COLO668 (cell line): ENCODE data around the gene UFD1.
A peak's percentile ranks its signal among the peaks of the same experiment; 100 is the strongest.
"Not testable (repeated sequence)": the region's sequence is repeated elsewhere in the genome, so short reads cannot be mapped to it uniquely, and the experiment has no call there.

Experiments
- DNase-seq: peaks from one replicate; lab custom pipeline; 2025; ENCODE audit not compliant: unreplicated experiment; lab: John Stamatoyannopoulos, UW

UFD1 gene

DNA sequence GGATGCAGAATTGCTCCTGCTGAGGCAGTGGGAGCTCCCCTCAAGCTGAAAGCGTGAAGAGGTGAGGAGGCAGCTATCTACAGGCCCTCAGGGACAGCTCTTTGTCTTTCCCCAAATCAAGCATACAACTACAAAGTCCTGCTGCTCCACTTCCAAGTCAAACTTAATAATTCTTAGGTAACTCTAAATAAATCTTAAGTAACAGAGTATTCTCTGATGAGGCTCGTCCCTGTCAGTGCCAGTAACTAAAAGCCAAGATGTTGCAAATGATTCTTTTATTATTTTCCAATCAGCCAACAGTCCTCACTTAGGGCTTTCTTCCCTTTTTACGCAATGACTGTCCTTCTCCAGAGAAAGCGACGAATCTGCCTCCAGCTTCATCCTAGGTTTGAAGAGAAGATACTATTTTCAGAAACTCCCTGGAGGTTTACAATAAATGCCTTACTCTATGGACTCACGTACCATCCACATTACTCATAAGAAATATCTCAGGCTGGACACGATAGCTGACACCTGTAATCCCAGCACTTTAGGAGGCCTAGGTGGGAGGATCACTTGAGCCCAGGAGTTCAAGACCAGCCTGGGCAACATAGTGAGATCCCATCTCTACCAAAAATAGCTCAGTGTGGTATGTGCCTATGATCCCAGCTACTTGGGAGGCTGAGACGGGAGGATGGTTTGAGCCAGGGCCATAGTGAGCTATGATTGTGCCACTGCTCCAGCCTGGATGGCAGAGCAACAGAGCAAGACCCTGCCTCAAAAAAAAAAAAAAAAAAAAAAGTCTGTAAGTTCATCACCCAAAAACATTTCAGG, 28.4 kb downstream of the UFD1 start:
- no peak for DNase-seq

DNA sequence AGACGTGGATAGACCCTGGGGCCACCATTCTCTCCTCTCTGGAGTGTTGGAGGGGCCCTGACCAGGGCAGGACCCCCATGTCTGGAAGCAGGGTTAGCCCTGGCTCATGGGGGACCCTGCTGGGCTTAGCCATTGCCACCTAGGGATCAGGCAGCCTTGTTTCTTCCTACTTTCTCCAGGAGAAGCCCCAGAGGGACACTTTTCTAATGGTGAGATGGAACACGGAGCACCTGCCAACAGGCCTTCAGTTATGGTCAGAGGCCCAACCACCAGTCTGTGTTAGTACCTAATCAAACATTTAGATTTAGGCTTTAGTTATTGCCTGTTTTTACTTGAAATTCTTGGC, 29.6 kb downstream of the UFD1 start:
- no peak for DNase-seq

DNA sequence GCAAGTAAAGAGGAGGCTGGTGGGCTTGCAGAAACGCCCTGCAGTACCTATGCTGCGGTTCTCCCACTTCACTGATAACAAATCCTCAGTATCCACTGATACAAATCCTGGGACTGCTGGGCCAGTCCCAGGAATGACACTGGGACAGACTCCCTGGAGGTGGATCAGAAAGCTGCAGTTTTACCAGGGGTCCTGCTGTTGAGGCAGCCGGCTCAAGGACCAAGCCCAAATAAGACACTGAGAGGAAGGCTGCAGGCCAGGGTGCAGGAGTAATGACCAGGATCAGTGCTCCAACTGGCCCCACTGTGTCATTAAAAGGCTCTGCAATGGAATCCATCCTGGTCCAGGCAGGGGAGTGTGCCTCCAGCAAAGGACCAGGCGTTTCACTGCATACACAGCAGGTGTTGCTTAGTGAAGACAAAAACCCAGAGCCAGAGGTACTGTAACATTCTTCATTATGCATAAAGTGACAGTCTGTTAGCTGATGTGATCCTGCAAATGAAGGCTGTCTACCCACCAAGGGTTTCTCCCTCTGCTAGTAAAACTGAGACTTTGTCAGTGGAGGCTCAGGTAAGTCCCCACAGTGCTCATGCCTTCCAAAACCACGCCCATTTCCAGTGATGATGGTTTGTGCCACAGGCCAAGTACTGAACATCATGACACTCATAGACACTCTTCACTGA, 30.1 kb downstream of the UFD1 start:
- DNase-seq: no peak

DNA sequence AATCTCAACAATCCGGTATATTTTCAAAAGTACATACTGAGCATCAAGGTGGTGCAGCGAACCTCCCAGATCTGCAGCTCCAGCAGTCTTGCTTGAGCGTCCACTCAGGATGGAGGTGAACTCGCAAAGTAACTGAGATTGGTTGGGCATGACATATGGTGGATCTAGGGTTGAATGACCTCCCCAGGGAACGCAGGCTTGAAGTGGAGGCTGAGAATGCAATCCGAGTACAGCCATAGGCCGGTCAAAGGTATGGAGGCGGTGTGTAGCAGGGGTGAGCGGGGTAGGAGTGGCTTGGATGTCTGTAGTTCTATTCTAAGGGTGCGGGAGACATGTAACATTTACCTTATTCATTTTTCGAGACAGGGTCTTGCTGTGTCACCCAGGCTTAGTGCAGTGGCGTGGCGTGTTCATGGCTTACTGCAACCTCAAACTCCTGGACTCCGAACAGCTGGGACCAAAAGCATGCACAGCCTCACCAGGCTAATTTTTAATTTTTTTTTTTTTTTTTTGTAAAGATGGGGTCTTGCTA, 30.9 kb downstream of the UFD1 start:
- DNase-seq: peak; percentile 61

DNA sequence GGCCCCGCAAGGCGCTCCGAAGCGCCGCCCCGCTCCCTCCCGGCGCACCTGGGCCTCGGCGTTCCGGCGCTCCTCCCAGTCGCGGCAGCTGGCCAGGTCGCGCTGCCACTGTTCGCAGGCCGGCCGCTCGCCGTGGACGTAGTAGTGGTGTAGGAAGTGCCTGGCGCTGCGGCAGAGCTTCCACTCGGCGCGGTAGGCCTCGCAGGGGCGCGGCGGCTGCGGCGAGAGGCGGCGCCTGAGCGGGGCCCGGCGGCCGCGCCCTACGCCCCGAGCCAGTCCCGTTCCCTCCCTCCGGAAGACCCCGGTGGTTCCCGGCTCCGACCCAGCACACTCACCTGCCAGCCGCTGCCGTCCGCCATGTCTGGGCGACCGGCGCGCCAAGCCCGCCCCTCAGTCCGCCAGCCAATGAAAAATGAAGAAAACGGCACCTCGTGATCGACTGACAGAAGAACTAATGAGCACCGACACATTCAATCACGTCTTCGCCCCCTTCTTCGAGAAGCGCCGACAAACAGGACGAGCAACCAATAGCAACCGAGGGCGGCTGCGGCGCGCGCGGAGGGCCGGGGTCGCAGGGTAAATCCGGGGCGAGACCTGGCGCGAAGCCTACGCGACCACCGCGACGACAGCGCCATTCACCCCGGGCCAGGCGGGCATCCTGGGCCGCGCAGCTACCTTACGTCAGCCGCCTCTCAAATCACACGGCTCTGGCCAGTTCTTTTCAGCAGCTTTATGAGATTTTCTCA, 31.5 kb downstream of the UFD1 start, which contains the start of gene C22orf39:
TSS of gene C22orf39 (minus strand) at position 382 of the 746 bp plus-strand sequence. CDS start at position 359, 23 bp downstream.
- DNase-seq: peak; percentile 90

DNA sequence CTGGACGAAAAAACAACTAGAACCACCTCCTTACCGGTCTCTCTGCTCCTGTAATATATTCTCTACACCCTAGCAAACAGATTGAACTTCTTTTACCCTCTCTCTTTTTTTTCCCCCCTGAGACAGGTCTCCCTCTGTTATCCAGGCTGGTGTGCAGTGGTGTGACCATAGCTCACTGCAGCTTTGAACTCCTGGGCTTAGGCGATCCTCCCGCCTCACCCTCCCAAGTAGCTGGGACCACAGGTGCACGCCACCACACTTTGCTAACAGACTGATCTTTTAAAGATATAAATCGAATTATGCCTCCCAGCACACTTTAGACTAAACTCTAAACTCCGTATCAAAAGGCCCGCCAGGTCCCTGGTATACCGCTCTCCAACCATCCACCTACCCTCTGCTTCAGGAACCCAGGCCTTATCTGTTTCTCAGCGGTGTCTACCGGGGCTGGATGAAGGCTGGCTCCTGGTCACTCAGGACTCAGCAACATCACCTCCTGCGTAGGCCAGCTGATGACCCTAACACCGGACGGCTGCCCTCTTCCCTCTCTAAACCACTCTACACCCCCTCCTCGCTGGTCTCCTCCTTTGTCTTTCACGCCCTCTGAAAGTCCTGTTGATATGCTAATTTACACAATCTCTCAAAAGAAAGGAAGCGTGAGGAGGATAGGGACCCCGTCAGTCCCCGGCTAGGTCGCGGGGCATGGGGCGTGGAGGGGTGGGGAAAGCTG, 32.2 kb downstream of the UFD1 start:
- no peak for DNase-seq

DNA sequence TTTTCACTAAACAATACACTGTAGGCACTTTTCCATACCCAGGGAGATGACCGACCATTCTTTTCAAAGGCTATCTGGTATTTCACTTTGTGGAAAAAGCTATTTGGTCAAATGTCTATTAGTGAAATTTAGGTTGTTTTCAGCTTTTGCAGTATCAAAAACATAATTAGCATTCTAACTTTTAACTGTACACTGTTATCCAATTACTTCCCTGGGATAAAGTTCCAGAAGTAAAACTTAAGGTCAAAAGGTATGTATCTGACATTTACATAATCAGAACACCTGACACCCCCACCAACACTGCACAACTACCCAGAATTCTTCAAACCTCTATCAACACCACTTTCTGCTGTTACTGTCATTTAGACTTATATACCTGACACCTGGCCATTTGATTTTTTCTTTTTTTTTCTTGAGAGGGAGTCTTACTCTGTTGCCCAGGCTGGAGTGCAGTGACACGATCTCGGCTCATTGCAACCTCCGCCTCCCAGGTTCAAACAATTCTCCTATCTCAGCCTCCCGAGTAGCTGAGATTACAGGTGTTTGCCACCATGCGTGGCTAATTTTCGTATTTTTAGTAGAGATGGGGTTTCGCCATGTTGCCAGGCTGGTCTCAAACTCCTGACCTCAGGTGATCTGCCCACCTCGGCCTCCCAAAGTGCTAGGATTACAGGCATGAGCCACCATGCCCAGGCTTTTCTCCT, 33.6 kb downstream of the UFD1 start:
- not testable (repeated sequence) for DNase-seq

DNA sequence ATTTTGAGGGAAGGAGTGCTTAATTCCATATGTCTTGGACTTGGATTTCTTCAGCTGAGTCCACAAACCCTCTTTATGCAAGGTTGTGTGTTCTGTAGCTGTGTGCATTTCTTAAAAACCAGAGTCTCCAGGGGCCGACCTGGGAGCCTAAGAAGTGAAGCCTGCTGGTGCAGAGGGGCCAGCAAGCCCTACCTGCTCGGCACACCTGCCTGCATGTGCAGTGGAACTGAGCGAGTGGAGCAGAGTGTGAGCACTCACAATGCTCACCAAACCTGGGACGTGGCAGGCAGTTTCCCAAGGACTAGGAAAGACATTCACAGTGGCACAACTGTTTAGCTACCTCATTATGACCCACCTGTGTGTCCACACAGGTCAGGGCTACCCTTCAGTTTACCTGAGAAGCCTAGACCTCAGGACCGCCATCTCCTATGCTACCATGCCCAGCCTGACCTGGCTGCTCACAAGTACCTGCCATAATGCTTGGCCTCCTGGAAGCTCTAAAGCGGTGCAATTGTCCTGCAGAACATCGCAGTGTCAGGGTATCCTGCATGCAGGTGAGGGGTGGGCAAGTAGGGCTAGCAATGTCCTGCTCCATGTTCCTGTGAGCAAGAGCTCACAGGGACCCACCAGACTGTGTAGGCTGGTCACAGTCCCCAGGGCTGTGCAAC, 35.3 kb downstream of the UFD1 start:
- no peak for DNase-seq

DNA sequence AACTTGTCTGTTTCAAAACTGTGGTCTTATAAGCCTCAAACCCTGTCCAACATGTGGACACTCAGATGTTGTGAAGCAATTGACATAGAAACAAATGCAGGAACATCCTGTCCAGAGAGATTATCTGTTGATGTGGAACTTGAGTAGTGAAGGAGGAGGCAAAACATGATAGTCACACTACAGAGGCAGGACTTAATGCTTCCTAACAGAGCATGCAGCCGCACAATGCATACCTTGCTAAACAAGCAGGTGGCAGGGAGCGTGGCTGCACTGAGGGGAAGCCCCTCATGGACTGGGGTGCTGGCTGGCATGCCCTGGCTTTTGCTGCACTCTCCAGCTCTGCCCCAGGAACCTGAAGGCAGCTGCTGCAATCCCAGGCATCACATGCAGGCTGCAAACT, 36.8 kb downstream of the UFD1 start:
- DNase-seq: no peak

DNA sequence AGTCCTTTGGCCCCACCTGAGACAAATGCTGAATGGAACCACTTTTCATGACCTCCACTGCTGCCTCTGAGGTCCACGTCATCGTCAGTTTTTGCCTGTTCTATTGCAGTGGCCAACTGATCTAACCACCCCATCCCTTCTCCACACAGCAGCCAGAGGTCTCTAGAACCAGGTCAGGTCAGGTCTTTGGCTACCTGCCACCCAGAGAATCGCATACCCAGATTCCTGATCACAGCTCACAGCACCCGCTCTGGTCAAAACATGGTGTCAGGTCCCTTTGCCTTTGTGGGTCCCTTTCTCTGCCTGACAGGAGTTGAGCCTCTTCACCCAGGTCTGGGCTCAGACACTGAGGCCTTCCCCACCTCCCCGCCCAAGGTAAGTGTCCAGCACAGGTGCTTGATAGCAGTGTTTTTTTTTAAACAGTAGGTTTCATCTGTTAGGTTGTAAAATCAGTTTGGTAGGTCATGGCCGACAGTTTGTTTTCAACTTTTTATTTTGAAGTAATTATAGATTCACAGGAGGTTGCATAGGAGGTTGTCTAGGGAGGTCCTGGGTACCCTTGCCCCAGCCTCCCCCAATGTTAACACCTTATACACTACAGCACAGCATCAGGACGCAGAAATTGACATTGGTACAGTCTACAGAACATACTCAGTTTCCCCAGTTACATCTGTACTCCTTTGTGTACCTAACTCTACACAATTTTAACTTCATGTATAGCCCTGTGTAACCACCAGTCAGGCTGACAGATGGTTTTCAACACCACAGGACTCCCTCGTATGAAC, 38.4 kb downstream of the UFD1 start:
- DNase-seq: no peak

DNA sequence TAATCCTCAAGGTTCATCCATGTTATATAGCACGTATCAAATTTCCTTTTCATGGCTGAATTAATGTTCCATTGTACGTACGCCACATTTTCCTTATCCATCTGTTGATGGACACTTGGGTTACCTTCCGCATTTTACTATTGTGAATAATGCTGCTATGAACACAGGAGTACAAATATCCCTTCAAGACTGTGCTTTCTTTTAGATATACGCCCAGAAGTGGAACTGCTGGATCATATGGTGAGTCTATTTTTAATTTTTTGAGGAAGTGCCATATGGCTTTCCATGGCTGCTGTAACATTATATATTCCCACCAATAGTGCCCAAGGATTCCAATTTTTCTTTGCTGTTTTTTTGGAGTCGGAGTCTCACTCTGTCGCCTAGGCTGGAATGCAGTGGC, 40.7 kb downstream of the UFD1 start:
- DNase-seq: no peak

DNA sequence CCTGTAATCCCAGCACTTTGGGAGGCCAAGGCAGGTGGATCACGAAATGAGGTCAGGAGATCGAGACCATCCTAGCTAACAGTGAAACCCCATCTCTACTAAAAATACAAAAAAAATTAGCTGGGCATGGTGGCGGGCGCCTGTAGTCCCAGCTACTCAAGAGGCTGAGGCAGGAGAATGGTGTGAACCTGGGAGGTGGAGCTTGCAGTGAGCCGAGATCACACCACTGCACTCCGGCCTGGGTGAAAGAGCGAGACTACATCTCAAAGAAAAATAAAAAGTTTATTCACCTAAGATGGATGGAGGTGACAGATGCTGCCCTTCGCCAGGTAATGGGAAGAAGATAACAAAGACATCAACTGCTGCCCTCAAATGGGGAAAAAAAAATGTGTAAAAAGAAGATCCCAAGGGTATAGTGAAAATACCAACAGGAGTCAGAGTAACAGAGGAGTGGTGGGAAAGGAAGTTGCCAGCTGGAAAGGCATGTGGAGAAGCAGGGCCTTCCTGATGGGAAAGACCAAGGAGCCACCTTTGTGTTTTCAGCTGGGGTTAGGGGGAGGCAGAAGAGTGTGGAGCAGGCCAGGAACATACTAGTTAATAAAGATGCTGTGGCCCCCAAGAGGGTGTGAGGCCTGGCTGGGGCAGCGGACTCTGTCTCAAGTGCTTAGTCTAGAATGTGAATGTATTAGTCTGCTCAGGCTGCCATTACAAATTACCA, 42.4 kb downstream of the UFD1 start:
- not testable (repeated sequence) for DNase-seq

DNA sequence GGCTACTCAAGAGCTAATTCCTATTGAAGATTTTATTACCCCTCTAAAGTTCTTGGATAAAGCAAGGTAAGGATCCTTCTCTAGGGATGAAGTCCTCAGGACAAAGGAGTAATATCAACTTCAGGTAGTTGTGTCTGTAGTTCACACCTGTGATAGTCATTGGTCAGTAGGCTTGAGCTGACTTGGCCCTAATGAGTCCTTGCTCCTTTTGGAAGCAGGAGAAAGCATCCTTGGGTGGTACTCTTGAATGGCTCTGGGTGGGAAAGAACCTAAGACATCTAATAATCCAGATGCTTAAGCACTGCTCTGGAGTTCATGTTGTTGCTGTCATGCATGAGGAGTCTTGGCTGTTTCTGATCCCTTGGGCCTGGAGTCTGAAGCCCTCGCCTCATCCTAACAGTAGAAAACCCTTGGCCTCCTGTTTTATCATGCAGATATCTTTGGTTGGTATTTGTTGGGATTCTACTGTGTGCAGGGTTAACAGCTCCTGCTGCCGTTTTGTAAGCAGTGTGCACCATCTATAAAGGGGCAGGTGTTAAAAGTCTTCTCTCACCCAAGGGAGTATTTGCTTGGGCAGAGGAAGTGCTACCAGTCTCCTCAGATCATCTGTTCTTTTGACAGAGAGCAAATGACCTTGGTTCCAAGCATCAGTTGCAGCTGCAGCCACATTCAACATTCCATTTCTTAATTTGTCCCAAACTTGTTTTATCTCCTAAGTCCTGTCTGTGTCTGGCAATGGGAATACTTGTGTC, 44.0 kb downstream of the UFD1 start:
- DNase-seq: no peak

DNA sequence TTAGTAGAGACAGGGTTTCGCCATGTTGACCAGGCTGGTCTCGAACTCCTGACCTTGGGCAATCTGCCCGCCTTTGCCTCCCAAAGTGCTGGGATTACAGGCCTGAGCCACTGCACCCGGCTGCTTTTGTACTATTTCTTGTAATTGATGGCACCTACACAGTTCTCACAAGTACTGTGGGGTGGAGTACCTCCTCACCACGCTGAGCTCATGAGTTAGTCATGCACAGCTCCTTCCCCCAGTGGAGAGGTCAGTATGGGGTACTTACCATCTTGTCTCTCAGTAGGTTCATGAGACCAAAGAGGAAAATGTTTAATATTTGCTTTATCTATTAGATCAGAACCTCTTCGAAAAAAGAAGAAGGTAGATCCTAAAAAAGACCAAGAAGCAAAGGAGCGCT, 44.6 kb downstream of the UFD1 start:
- DNase-seq: no peak

DNA sequence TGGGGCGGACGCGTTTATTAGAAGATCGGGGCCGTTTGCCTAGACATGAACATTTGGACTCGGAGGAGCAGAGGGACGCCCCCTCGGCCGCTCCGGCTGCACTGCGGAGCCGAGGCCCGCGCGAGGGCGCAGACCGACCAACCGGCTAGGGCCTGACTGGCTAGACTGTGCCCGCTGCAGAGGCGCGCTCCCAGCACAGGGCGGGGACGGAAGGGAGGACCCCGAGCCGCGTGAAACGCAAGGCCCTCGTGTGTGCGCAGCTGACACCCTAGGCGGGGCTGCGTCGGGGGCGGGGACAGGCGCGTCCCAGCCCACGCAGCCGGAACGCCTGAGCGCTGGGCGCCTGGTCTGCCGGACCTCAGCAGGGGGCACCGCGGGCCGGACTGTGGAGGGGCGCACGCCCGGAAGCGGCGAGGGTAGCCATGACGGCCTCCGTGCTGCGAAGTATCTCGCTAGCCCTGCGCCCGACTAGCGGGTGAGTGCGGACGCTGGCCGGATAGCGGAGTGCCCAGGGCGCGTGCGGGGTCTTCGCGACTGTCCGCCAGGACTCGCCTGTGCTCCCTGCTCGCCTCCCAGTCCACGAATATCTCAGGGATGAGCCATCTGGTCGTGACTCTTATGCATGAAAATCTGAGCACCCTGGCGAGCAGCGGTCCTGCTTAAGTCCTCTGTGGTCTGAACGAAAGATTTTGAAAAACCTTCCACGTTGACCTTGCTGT, 46.7 kb downstream of the UFD1 start, which contains the start of gene MRPL40:
TSS of gene MRPL40 (plus strand) at position 413 of the 719 bp plus-strand sequence. CDS start at position 423, 10 bp downstream.
- DNase-seq: peak; percentile 97

DNA sequence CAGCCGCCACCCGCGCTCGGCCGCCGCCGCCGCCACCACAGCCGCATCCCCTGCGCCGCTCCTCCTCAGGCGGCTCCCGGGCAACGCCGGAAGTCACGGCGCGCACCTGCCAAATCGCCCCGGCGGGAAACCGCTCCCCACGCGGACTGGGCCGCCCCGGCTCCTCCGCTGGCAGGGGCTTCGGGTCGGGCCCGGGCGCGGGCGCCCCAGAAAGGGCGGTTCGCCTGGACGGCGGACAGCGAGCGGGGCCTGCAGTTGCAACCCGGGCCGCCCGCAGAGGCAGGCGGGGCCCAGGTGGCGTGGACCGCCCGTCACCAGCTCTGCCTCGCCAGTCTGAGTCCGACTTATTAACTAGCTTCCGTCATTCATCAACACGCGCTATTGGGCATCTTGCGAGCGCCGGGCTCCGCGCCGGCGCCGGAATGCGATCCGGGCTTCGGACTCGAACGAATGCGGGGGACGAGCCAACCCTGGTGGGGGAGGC, 47.3 kb downstream of the UFD1 start, which contains the start of gene HIRA:
TSS of gene HIRA (minus strand) at position 85 of the 484 bp plus-strand sequence. CDS start 257 bp downstream, outside the sequence.
- peak; percentile 88 for DNase-seq
